ENCODE data around the gene CEACAM4. TPM values are rescaled to one million over a fixed set of nuclear protein-coding genes. Genes with fewer than 3 reads are reported as not detected.
A peak's percentile ranks its signal among the peaks of the same experiment; 100 is the strongest.

CEACAM4 gene
- total RNA-seq, 1 experiment from 2014 or later, result not detected

DNA sequence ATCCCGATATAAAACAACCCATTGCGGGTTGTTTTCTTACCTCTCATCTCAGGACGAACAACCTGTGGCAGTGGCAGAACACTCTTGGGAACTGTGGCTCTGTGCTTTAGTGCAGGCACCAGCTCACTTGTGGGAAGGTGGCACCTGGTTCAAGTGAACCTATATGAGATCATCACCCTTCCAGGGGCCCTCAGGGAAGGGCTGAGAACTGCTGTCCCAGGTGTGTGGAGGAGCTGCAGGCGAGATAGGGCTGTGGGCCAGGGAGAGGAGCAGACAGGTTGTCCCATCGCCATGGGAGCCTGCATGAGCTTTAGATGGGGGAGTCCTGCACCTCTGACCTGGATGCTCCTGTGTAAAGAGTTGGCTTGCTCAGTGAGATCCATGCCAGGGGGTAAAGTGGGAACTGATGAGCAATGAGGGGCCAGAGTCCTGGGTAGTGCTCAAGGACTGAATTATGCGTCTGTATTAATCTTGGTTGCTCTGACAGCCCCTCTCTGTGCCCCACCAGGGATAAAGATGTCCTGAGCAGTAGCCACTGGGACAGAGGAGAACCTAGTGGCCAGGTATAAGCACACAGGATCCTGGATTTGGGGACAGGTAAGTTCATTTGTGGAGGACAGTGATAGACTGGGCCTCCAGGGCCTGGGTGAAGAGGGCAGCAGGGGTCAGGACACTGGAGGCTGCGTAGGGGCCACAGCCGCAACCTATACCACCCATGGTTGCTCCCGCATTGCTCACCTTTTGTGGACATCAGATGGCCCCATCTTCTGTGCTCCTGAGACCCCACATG lies 8.7 kb downstream of the CEACAM4 start:
- DNase-seq (ENCODE audit: low read depth), result no peak

DNA sequence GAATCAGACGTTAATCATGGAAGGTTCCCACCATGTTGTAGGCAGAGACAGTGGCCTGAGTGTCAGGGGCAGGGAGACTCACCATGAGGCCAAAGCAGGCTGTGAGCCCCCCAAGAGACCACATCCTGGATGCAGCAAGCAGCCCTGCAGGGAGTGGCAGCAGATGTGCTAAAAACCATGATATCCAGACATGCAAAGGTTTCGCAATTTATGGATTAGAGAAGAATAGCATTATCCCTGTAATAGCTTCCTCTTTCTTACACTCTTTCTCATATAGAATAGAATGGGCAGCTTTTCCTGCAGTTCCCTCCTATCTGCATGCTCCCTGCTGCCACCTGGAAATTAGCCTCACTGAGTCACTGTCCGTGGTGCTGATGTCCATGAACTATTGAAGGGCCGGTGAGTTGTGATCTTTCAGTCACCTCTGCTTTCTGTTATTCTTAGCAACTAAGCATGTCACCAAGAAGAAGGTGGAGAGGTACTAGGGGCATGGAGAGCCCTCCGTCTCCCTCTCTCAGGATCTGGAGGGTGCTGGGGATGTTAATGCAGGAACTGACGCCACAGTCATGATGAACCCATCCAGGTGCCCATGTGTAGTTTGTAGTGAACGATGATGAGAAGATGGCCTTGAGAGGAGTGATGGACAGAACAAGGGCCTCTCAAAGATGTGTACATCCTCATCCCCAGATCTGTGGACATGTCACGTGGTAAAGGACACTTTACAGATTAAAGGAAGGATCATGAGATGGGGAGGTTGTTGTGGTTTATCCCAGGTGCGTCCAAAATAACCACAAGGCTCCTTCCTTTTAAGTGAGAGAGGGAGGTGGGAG lies 9.9 kb downstream of the CEACAM4 start:
- peak; percentile 29 for DNase-seq (ENCODE audit: low read depth)

DNA sequence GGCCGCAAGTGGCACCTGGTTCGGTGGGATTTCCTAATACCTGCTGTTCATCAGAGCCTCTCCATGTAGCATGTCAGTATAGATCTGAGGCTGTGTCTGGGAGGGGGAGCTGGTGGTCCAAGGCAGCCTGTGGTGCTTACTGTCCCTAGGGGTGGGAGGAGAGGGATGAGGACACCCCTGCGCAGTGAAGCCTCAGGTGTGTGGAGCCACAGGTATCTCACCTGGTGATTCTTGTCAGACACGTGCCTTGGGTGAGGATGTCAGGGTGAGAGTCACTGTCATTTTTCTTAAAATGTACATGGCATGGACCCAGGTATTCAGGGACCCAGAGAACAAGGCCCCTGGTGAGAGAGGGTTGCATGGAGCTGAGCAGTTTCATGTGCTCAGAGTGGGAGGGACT lies 11.7 kb downstream of the CEACAM4 start:
- no peak for DNase-seq (ENCODE audit: low read depth)

DNA sequence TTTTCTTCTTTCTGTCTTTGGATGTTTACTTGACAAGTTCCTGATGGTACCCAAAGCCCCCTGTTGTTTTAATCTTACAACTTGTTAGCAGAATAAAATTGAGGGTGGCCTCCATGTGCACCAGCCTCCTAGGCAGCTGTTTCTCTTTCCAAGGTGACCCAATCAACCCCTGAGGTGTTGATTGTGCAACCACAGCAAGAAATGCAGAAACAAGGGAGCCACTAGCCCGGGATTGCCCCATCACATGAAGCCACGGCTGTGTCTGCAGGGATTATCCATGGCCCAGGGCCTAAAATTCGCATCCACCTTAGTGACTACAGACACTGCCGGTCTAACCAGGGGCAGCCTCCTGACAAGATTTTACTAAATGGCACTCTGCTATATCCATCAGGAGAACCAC lies 14.4 kb downstream of the CEACAM4 start:
- no peak for DNase-seq (ENCODE audit: low read depth)

DNA sequence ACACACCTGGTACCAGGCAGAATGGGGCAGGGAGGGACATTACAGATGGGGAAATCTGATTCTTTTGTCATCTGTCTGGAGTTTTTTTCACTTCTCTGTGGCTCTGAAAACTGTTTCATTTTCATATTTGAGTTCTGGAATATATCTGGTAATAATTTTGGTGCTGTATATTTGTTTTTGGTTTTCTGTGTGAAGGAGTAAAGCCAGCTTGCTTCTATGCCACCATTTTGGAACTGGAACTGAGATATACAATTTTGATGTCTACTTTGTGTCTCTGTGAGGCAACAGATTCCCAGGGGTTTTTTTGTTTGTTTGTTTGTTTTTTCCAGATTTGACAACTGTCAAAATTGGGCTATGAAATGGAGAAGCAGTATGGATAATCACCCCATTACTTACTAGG lies 16.1 kb downstream of the CEACAM4 start:
- DNase-seq (ENCODE audit: low read depth), result no peak

DNA sequence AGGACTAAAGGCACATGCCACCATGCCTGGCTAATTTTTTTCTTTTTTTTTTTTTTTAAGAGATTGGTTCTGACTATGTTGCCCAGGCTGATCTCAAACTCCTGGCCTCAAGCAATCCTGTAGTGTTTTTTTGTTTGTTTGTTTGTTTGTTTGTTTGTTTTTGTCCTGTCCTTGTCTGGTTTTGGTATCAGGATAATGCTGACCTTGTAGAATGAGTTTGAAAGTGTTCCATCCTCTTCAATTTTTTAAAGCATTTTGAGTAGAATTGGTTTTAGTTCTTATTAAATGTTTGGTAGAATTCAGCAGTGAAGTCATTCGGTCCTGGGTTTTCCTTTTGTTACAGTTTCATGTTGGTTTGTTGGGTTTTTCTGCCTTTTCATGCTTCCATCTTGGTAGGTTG lies 19.2 kb downstream of the CEACAM4 start:
- DNase-seq (ENCODE audit: low read depth), result no peak

DNA sequence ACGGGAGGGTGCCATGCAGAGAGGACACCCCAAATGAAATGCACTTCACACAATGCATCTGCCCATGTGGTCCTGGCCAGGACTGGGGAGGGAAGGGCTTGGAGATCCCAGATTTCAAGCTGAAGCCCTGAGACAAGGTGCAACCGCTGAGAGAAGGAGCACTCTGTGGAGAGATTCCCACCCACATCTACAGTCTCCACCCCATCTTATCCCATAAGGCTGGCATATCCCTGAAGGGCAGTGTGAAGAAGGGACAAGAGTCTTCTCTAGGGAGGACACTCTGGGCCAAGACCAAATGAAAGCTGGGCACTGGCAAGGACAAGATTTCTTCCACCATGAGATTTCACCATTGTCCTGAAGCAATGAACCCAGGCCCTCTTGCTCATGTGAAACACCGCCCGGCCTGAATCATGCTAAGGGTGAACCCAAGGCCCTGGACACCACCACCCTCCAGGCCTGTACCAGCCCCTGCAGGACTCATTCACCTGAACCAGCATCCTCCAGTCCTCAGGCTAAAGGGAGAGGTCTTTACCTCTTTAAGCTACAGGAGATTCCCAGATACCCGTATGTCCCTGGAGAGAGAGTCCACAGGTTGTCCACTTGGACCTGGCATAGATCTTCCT lies 20.5 kb downstream of the CEACAM4 start:
- no peak for DNase-seq (ENCODE audit: low read depth)

DNA sequence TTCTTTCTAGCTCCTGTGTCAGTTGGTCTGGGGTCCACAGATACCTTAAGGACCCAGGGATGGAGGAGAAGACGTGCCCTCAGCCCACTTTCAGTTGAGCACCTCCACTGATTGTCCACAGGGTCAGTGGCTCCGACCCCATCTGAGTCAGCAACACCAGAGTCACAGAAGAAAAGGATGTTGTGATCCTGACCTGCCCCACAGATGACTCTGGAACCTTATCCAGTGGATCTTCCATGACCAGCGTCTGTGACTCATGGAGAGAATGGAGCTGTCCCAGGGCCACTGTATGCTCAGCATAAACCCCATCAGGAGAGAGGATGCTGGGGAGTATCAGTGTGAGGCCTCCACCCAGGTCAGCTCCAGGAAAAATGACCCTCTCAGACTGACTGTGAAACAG lies 22.0 kb downstream of the CEACAM4 start:
- DNase-seq (ENCODE audit: low read depth), result no peak

DNA sequence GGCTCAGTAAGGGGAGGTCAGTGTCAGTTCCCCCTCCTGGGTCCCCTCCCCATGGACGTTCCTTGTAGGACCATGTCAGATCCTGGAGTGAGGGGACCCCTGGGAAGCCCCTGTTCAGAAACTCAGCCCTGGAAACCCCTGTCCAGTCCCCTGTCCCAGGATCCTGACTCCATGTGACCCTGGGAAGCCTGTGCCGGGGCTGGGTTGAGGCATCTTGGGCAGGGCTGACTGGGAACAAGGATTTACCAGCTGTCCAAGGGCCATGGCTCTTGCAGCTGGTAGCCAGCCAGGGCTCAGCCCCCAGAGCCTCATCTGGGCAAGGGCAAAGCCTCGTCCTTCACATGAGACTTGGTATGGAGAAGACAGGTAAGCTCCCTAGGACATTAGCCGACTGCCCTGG lies 25.1 kb downstream of the CEACAM4 start:
- DNase-seq (ENCODE audit: low read depth), result no peak

DNA sequence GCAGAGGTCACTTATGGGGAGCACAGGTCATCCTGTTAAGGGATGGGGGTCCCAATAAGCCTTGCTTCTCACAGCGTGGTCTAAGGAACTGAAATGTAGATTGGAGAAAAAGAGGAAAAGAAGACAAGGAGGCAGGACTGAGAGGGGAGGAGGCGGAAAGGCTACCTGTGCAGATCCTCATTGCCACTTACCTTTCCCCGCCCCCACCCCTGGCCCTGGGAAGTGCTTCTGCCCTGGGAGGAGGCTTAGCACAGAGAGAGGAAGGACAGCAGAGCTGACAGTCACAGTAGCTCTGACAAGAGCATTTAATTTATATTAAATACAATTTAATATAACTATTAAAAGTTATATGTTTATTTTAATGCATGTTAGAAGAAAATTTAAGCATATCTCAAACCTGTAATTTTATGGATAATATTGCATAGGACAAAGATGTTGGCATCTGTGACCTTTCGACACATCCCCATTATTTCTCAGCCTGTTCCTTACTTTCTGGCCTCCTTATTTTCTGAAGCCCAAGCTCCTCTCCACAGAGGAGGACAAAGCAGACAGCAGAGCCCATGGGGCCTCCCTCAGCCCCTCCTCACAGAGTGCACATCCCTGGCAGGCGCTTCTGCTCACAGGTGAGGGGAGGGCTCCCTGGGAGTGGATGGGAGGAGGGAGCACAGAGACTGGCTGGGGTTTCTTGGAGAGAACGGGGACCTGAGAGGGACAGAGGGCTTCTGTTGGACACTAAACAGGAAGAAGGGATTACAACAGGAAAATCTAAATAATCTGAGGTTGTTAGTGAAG lies 27.5 kb downstream of the CEACAM4 start:
- no peak for DNase-seq (ENCODE audit: low read depth)

DNA sequence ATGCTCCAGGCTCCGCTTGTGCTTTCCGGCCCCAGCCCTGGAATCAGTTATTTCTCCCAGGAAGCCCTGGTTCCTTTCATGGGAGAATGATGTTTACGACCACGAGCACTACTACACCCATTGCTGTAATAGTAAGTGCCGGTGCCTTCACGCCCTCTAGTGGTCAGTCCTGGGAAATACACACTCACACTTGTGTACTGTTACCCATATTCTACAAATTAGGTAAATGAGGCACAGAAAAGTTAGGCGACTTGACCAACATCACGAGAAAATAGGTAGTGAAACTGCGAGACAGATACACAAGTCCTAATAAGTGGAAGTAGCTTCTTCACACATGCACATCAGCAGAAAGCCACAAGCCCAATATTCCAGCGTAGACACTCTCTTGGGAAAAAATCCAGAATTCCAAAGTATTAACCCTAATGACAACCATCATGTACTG lies 29.3 kb downstream of the CEACAM4 start:
- DNase-seq (ENCODE audit: low read depth), result peak; percentile 52

DNA sequence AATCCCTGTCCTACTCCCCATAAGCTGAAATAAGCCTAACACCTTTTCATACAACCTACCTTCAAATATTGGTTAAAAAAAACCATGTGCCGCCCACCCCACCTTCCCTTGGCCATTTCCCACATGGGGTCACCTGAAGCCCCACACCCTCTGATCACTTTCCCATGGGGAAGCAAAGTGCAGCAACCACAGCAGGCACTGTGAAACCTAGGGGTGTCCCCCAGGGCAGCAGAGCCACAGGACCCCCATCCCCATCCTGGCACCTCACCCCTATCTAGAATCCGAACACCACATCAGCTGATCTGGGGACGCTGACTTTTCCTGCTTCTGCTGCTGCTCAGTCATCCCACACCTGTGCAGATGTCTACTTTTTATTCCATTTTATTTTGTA lies 31.0 kb downstream of the CEACAM4 start:
- no peak for DNase-seq (ENCODE audit: low read depth)

DNA sequence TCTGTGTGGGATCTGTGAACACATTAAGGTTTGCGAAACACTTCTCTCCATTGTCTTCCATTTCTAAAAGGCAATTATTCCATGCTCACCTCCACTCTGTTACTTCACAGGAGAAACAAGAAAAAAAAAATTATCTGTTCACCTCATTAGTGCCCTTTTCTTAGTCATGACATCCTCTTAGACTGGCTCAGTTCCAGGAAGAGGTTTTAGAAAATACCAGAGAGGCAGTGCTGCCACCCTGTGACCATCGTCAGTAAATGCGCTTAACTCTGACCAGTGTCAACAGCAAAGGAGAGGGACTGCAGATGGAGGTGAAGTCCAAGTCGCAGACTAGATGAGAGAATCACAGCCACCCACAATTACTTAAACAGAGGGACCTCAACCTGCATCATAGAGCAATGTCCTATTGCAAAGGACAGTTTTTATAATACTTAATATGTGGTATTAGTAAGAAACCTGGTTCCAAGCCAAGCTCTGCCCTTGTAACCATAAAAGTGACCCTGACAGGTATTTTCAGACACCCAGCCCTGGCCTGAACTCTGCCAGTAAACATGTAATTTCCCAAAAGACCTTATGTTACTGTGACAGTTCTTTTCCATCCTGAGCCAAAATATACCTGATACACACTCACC lies 31.5 kb downstream of the CEACAM4 start:
- peak; percentile 85 for DNase-seq (ENCODE audit: low read depth)

DNA sequence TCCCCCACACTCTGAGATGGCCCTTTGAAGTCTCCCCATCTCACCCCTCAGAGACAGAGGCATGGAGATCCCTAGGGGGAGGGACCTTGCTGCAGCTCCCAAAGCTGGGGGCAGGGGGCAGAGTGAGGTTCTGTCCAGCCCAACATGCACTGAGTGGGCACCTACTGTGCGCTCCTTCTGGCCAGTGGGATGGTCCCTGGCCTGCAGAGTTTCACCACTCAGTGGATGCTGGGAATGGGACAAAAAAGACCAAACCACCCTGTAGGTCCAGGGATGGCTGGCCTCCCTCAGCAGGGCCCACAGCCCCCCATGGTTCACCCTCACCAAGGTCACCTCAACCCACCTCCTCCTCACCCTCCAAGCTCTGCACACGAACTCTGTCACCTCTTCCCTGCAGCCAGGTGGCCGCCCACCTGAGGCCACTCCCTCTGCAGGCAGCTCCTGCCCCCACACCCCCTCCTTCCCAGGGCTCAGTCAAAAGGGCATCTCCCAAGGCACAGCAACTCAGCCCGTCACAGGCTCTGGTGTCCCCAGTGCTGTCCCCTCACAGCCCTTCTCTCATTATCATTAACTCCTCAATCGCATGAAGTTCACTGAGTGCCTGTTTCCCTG lies 34.8 kb downstream of the CEACAM4 start:
- DNase-seq (ENCODE audit: low read depth), result no peak

DNA sequence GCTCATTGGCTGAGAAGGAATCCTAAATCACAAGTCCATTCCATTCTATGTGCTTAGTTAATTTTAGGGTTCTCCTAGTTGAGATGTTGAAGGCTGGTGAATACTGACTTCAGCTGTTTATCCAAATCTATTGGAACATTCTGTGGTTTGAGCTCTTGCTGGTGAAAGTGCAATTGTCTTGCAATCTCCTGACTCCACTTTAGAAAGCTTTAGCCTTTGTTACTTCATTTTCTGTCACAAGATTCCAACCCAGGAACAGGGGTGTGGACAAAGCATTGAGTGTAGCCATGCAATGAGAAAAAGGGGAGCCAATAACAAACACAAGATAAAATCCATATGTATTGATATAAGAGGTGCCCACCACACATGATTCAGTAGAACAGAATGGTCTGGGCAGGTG lies 35.9 kb downstream of the CEACAM4 start:
- no peak for DNase-seq (ENCODE audit: low read depth)

DNA sequence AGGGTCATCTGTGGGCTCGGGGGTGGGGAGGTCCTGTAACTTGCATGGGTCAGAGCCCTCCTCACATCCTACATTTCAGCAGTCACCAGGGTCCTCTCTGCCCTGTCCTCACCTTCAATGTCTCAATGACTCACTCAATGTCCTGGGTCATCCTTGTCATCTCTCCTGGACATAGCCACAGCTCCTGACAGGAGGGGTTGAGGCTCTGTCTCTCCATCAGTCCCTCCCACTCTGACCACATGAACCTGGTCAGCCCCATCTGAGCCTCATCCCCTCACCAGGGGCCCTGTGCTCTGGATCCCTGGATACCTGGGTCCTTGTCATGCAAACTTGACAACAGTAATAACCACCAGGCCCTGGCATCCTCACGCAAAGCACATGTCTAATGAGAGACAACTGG lies 37.5 kb downstream of the CEACAM4 start:
- no peak for DNase-seq (ENCODE audit: low read depth)

DNA sequence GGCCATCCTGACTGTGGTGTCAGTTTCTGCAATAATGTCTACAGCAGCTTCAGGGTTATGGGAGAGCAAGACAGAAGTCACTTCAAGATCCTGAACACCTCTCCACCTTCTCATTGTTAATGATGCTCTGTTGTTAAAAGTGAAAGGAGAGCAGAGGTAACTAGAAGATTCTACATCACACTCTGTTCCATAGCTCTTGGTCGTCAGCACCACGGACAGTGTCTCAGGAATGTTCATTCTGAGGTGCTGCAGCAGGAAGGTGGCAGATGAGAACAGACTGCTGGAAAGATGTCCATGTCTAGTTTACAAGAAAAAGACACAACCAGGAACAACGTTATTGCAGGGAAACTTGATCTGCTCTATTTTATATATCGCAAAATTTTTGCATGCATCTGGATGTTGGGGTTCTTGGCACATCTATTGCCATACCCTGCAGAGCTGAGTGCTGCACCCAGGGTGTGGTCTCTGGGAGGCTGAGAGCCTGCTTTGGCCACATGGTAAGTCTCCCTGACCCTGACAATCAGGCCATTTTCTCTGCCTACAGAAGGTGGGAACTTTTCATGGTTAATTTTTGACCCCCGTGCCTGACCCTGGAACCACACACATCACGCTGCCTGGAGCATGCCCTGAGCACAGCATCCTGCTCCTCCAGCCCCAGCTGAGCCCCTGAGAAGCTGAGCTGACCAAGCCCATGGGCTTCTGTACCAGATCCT lies 38.2 kb downstream of the CEACAM4 start:
- peak; percentile 44 for DNase-seq (ENCODE audit: low read depth)

DNA sequence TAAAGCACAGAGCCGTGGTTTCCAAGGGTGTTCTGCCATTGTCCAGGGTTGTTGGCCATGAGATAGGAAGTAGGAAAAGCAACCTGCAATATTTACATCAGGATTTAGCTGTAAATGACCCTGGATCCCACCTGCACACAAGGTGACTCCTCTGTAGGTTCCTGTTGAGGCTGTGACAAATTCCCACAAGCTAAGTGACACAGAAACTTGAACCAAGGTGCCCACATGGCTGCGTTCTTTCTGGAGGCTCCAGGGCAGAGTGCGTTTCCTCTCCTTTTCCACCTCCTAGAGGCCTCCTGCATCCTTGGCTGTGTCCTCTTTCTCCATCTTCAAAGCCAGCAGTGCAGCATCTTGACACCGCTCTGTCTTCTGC lies 39.0 kb downstream of the CEACAM4 start:
- DNase-seq (ENCODE audit: low read depth), result no peak

DNA sequence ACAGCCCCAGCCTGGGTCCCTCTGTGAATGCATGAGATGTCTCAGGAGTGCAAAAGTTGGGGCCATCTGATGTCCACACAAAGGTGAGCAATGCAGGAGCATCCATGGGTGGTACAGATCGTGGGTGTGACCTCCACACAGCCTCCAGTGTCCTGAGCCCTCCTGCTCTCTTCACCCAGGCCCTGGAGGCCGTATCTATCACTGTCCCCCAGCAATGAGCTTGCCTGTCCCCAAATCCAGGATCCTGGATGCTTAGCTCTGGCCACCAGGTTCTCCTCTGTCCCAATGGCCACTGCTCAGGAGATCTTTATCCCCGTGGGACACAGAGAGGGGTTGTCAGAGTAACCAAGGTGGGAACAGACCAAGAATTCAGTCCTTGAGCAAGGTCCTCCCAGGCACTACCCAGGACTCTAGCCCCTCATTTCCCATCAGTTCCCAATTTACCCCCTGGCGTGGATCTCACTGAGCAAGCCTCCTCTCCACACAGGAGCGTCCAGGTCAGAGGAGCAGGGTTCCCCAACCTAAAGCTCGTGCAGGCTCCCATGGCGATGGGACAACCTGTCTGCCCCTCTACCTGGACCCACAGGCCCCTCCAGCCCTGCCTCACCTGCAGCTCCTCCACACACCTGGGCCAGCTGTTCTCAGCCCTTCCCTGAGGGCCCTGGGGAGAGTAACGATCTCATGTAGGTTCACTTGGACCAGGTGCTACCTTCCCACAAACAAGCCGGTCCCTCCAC lies 39.6 kb downstream of the CEACAM4 start:
- DNase-seq (ENCODE audit: low read depth), result no peak

DNA sequence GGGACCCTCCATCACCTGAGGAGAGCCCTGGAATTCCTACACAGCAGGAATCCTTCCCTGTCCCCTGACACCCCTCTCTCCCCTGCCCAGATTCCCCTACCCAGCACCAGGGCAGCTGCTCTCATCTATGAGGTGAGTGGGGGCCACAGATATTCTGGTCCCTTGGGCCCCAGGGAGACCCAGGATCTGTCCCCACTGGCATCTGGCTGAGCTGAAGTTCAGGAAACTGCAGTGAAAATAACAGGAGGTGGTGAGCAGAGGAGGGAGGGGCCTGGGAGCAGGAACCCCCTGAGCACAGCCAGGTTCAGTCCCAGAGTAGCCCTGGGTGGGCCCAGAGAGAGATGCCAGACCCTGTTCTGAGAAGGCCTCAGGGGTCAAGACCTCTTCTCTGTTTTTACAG lies 40.8 kb downstream of the CEACAM4 start:
- DNase-seq (ENCODE audit: low read depth), result no peak

Measured in M059J (cell line).